H1 (cell line): Measurements from ENCODE around the gene CHD2. TPM values are rescaled to one million over a fixed set of nuclear protein-coding genes. Genes with fewer than 3 reads are reported as not detected.

Experiments used
- CTCF ChIA-PET: fragments of 300-600 bp; sonication (Branson Sonifier 250); formaldehyde crosslinking; loops from one replicate; lab custom pipeline; 2021; ENCODE audit not compliant: partially characterized antibody; lab: Charles Lee
- POLR2A ChIA-PET: fragments of 300-600 bp; sonication (Branson Sonifier 250); formaldehyde crosslinking; loops from one replicate; lab custom pipeline; 2021; ENCODE audit warnings: inconsistent platforms; ENCODE audit not compliant: partially characterized antibody; lab: Charles Lee
- DNase-seq, 2 experiments: peaks; one replicate each; pipeline versions ENCODE4 v3.0.0 to v3.0.0-alpha.2; 2010 to 2022; ENCODE audit warnings: low spot score in 2 of 2, low read depth in 1 of 2, mixed read lengths in 1 of 2
- FAIRE-seq: peaks from 2 replicates; lab custom pipeline; 2011; peaks lifted over from hg19 to GRCh38; lab: Jason Lieb, UNC
- H2AFZ ChIP-seq: 2 replicates; pipeline ENCODE4 v1.8.1; 2012; ENCODE audit warnings: low read length, inconsistent platforms
- H2AK5ac ChIP-seq: 2 replicates; pipeline ENCODE4 v1.6.1; 2013; ENCODE audit warnings: low read depth, low read length
- H2BK120ac ChIP-seq: replicated peaks from 2 replicates; pipeline ENCODE3; 2013; ENCODE audit warnings: low read depth, low read length, inconsistent platforms
- H2BK12ac ChIP-seq: 2 replicates; pipeline ENCODE4 v1.6.1; 2013; ENCODE audit warnings: low read depth, low read length
- H2BK15ac ChIP-seq: 2 replicates; pipeline ENCODE4 v1.6.1; 2013; ENCODE audit warnings: low read length
- H2BK20ac ChIP-seq: 2 replicates; pipeline ENCODE4 v1.6.1; 2013; ENCODE audit warnings: low read length
- H2BK5ac ChIP-seq: 2 replicates; pipeline ENCODE4 v1.6.1; 2013; ENCODE audit warnings: low read depth, low read length
- H3K14ac ChIP-seq: 2 replicates; pipeline ENCODE4 v1.6.1; 2013; ENCODE audit warnings: inconsistent platforms; ENCODE audit not compliant: insufficient read length
- H3K18ac ChIP-seq: 2 replicates; pipeline ENCODE4 v1.6.1; 2013; ENCODE audit warnings: low read length; ENCODE audit errors: extremely low read depth
- H3K23ac ChIP-seq: 2 replicates; pipeline ENCODE4 v1.6.1; 2013; ENCODE audit warnings: inconsistent platforms; ENCODE audit not compliant: insufficient read length
- H3K23me2 ChIP-seq: 2 replicates; pipeline ENCODE4 v1.6.1; 2013; ENCODE audit warnings: low read depth, low read length
- H3K27ac ChIP-seq: 2 replicates; pipeline ENCODE4 v1.6.1; 2011; ENCODE audit warnings: low read depth, low read length, inconsistent platforms
- H3K27me3 ChIP-seq, 4 experiments: replicated peaks in 1 of 4; 1 replicate in 1 of 4; 2 replicates in 3 of 4; pipeline versions ENCODE4 v1.6.1 to v1.8.1; 2011 to 2013; ENCODE audit warnings: low read length in 3 of 4, mild to moderate bottlenecking in 3 of 4, inconsistent platforms in 2 of 4, mixed read lengths in 2 of 4, moderate library complexity in 1 of 4; ENCODE audit not compliant: control insufficient read depth in 3 of 4, insufficient read depth in 3 of 4; ENCODE audit errors: extremely low read depth in 1 of 4
- H3K36me3 ChIP-seq, 4 experiments: 2 replicates each; pipeline versions ENCODE4 v1.6.1 to v1.8.1; 2011 to 2013; ENCODE audit warnings: mild to moderate bottlenecking in 4 of 4, low read length in 3 of 4, moderate library complexity in 2 of 4, control low read depth in 1 of 4, inconsistent platforms in 1 of 4; ENCODE audit not compliant: insufficient read depth in 4 of 4, control insufficient read depth in 2 of 4
- H3K4ac ChIP-seq: replicated peaks from 2 replicates; pipeline ENCODE3; 2013; ENCODE audit warnings: low read length, low read depth, mixed read lengths, inconsistent platforms; ENCODE audit not compliant: insufficient read length
- H3K4me1 ChIP-seq, 4 experiments: replicated peaks in 1 of 4; 1 replicate in 1 of 4; 2 replicates in 3 of 4; pipeline versions ENCODE4 v1.6.1 to v1.8.1; 2011 to 2013; ENCODE audit warnings: low read length in 3 of 4, inconsistent platforms in 2 of 4, mixed read lengths in 1 of 4; ENCODE audit not compliant: insufficient read depth in 4 of 4, control insufficient read depth in 3 of 4
- H3K4me2 ChIP-seq, 2 experiments: 2 replicates each; pipeline versions ENCODE4 v1.6.1 to v1.8.1; 2011 to 2013; ENCODE audit warnings: low read depth in 2 of 2, low read length in 2 of 2, control low read depth in 1 of 2, inconsistent platforms in 1 of 2, mild to moderate bottlenecking in 1 of 2; ENCODE audit not compliant: insufficient read depth in 1 of 2
- H3K4me3 ChIP-seq, 4 experiments: fragments of 200-600, 300-600 bp in 1 of 4; sonication (generic), shearing (Covaris generic), sonication (Bioruptor Twin) in 1 of 4; 2 replicates each; pipeline versions ENCODE4 v1.5.1 to v1.8.1; 2011 to 2016; ENCODE audit warnings: low read length in 4 of 4, low read depth in 3 of 4, control low read depth in 2 of 4, inconsistent platforms in 2 of 4, mild to moderate bottlenecking in 2 of 4, mixed read lengths in 1 of 4, moderate library complexity in 1 of 4; ENCODE audit not compliant: insufficient read depth in 2 of 4; ENCODE audit errors: extremely low read depth in 1 of 4
- H3K56ac ChIP-seq: replicated peaks from 2 replicates; pipeline ENCODE3; 2013; ENCODE audit warnings: low read depth, mild to moderate bottlenecking, mixed read lengths, low read length, inconsistent platforms; ENCODE audit not compliant: insufficient read length
- H3K79me1 ChIP-seq: 2 replicates; pipeline ENCODE4 v1.6.1; 2013; ENCODE audit warnings: low read depth, low read length, control low read depth
- H3K79me2 ChIP-seq, 2 experiments: 2 replicates each; pipeline versions ENCODE4 v1.6.1 to v1.8.1; 2012 to 2013; ENCODE audit warnings: low read length in 2 of 2, mild to moderate bottlenecking in 2 of 2, inconsistent platforms in 1 of 2; ENCODE audit not compliant: insufficient read depth in 2 of 2, control insufficient read depth in 1 of 2
- H3K9ac ChIP-seq, 4 experiments: replicated peaks in 1 of 4; 1 replicate in 1 of 4; 2 replicates in 3 of 4; pipeline versions ENCODE4 v1.6.1 to v1.8.1; 2011 to 2013; ENCODE audit warnings: low read depth in 3 of 4, low read length in 3 of 4, control low read depth in 2 of 4, mild to moderate bottlenecking in 2 of 4, moderate library complexity in 2 of 4, inconsistent platforms in 1 of 4; ENCODE audit errors: extremely low read depth in 1 of 4
- H3K9me3 ChIP-seq, 2 experiments: 2 replicates each; pipeline versions ENCODE4 v1.6.1 to v1.8.1; 2012 to 2013; ENCODE audit warnings: mild to moderate bottlenecking in 2 of 2, moderate library complexity in 2 of 2, control low read depth in 1 of 2, inconsistent platforms in 1 of 2, low read depth in 1 of 2, low read length in 1 of 2, mixed read lengths in 1 of 2; ENCODE audit not compliant: insufficient read depth in 2 of 2
- H4K20me1 ChIP-seq, 2 experiments: replicated peaks in 1 of 2; 2 replicates each; pipeline versions ENCODE3 to v1.8.1; 2011 to 2013; ENCODE audit warnings: inconsistent platforms in 2 of 2, low read length in 2 of 2, mild to moderate bottlenecking in 1 of 2; ENCODE audit not compliant: insufficient read depth in 2 of 2, control insufficient read depth in 1 of 2
- H4K5ac ChIP-seq: 2 replicates; pipeline ENCODE4 v1.6.1; 2013; ENCODE audit warnings: low read length, low read depth, mixed read lengths, inconsistent platforms; ENCODE audit not compliant: insufficient read length
- H4K8ac ChIP-seq: 2 replicates; pipeline ENCODE4 v1.8.0; 2013; ENCODE audit warnings: mild to moderate bottlenecking, moderate library complexity, low read length, inconsistent platforms; ENCODE audit not compliant: insufficient read depth; ENCODE audit errors: extremely low read depth
- H4K91ac ChIP-seq: replicated peaks from 2 replicates; pipeline ENCODE3; 2013; ENCODE audit warnings: low read length, mixed read lengths, inconsistent platforms; ENCODE audit not compliant: insufficient read length
- BRCA1 ChIP-seq: IDR thresholded peaks from 2 replicates; pipeline ENCODE4 v1.6.1; 2012; ENCODE audit warnings: low read depth, low read length, improper control_type of control experiment
- EGR1 ChIP-seq: IDR thresholded peaks from 2 replicates; pipeline ENCODE4 v1.6.1; 2011; ENCODE audit warnings: low read depth, low read length, borderline replicate concordance
- FOSL1 ChIP-seq: IDR thresholded peaks from 2 replicates; pipeline ENCODE4 v1.6.1; 2011; ENCODE audit warnings: mild to moderate bottlenecking, low read depth, low read length, moderate library complexity; ENCODE audit not compliant: insufficient read depth
- GTF2F1 ChIP-seq: IDR thresholded peaks from 2 replicates; pipeline ENCODE4 v1.6.1; 2012; ENCODE audit warnings: low read depth, low read length, improper control_type of control experiment, borderline replicate concordance
- HDAC6 ChIP-seq: IDR thresholded peaks from one replicate; pipeline ENCODE4 v1.7.1; 2012; ENCODE audit warnings: low read depth, mild to moderate bottlenecking, inconsistent platforms, low read length, moderate library complexity
- KDM5A ChIP-seq: fragments of 200-600 bp; IDR thresholded peaks from 2 replicates; pipeline ENCODE4 v1.7.1; 2012; ENCODE audit warnings: mild to moderate bottlenecking, low read length, inconsistent platforms, mixed read lengths
- RAD21 ChIP-seq, 2 experiments: IDR thresholded peaks in 1 of 2; conservative IDR thresholded peaks in 1 of 2; 2 replicates each; pipeline ENCODE4 v1.6.1; 2011; ENCODE audit warnings: low read depth in 2 of 2, low read length in 2 of 2, improper control_type of control experiment in 1 of 2, inconsistent platforms in 1 of 2, mild to moderate bottlenecking in 1 of 2, moderate library complexity in 1 of 2
- SAP30 ChIP-seq: fragments of 300-600 bp; sonication (generic); IDR thresholded peaks from 2 replicates; pipeline ENCODE4 v1.7.1; 2012; ENCODE audit warnings: low read length, moderate library complexity, mild to moderate bottlenecking, inconsistent platforms; ENCODE audit not compliant: insufficient read depth, insufficient replicate concordance
- SP2 ChIP-seq: IDR thresholded peaks from 2 replicates; pipeline ENCODE4 v1.6.1; 2012; ENCODE audit warnings: mild to moderate bottlenecking, low read length, inconsistent platforms
- SP4 ChIP-seq: IDR thresholded peaks from 2 replicates; pipeline ENCODE4 v1.6.1; 2012; ENCODE audit warnings: low read length, inconsistent platforms
- TAF7 ChIP-seq: optimal IDR thresholded peaks from 2 replicates; pipeline ENCODE3; 2011; ENCODE audit warnings: low read depth, mild to moderate bottlenecking, inconsistent platforms, low read length, moderate library complexity, borderline replicate concordance
- WGBS, 2 experiments: shearing (Covaris generic) in 1 of 2; methylation state at CpG; one replicate each; pipeline versions ENCODE4 v1.1.6 to v1.1.7; 2013 to 2015; ENCODE audit warnings: low lambda C conversion rate in 2 of 2, mixed read lengths in 2 of 2, inconsistent platforms in 1 of 2, low coverage in 1 of 2, missing lambda C conversion rate in 1 of 2; ENCODE audit not compliant: insufficient replicate concordance in 2 of 2, insufficient coverage in 1 of 2, insufficient read length in 1 of 2; ENCODE audit errors: extremely low coverage in 1 of 2, missing lambda C conversion rate in 1 of 2; 5-methylcytosine and 5-hydroxymethylcytosine counted together
- polyA plus RNA-seq, 7 experiments: library from polyadenylated mRNA; depleted of rRNA in 3 of 7; stranded (reverse) in 5 of 7; unstranded in 2 of 7; fragments of >200 nt in 5 of 7; fragments of 200-250 nt in 2 of 7; gene quantifications; 1 replicate in 5 of 7; 2 replicates in 1 of 7; 4 replicates in 1 of 7; pipeline versions ENCODE4 v1.2.1 to v1.2.3, GENCODE V29; 2011 to 2013; ENCODE audit warnings: missing spikeins in 2 of 7, mixed read lengths in 2 of 7
- total RNA-seq: library from RNA; stranded (reverse); fragmentation: NEBNext Ultra II Directional; extraction: Animal tissue kit (Norgen Biotek cat#: 25700); gene quantifications from 2 replicates; pipeline ENCODE4 v1.2.1, GENCODE V29; 2021

Gene CHD2
- total and polyA plus RNA-seq, 2 of the 8 experiments (the other 6 are each of a cell fraction or from before 2014, with no cell fraction given), result 28.8 to 70.0 TPM

GRCh38 chr15:92963794-92964193 lies 63.7 kb downstream of the CHD2 start:
- Histone ChIP-seq H2BK15ac (no peak overlapping the region), H3K4me2 (no peak overlapping the region), H3K79me2 (peaks cover 0 to 56% of the 10 kb centered on the region in 2 experiments; a peak in 2 of 4 replicates), H3K18ac (no peak overlapping the region), H3K9ac (no peak overlapping the region), H3K23ac (no peak overlapping the region), H3K56ac (no peak overlapping the region), H4K8ac (no peak overlapping the region), H3K14ac (no peak overlapping the region), H2AK5ac (no peak overlapping the region), H3K4ac (no peak overlapping the region), H2BK12ac (no peak overlapping the region), H4K5ac (no peak overlapping the region), H2BK20ac (no peak overlapping the region), H4K20me1 (peaks cover 0 to 5% of the 10 kb centered on the region in 2 experiments), H3K27me3 (no peaks in the 10 kb centered on the region), H3K9me3 (no peaks in the 10 kb centered on the region), H3K4me1 (no peaks in the 10 kb centered on the region), H2BK120ac (no peak overlapping the region), H3K4me3 (no peak overlapping the region), H3K27ac (no peak overlapping the region), H2AFZ (no peak overlapping the region), H2BK5ac (no peak overlapping the region), H4K91ac (no peak overlapping the region), H3K36me3 (peaks cover 3 to 80% (median 25%) of the 10 kb centered on the region in 4 experiments; a peak in 7 of 8 replicates), H3K79me1 (no peaks in the 10 kb centered on the region), H3K23me2 (no peaks in the 10 kb centered on the region)
- DNase-seq (no peak), FAIRE-seq (no peak)
- CTCF ChIA-PET, result interaction anchor here (1.6 kb wide), 1 partner anchor 10 kb away, joined by 5 read pairs; no protein-coding TSS in a partner anchor
- WGBS, 2 experiments, result 97% methylated on average over 2 of the region's 2 CpGs; no CpG with 5 or more reads in 1 of the 2 experiments
- POLR2A ChIA-PET, result interaction anchor here (1.5 kb wide), 1 partner anchor 46 kb away, joined by 3 read pairs; no protein-coding TSS in a partner anchor
- TF ChIP-seq SP4 (no peak), HDAC6 (no peak), TAF7 (no peak), SAP30 (no peak), BRCA1 (no peak), EGR1 (no peak), GTF2F1 (no peak), KDM5A (no peak), RAD21 (IDR thresholded peaks at IDR 0.05 in 1 of 2, conservative IDR thresholded peaks at IDR 0.05 in 1 of 2; ENCODE audit: low read depth in 2 of 2, low read length in 2 of 2) (no peak), FOSL1 (no peak), SP2 (no peak)
